ENCODE results near the gene ALG10.

The ALG10 gene

DNA sequence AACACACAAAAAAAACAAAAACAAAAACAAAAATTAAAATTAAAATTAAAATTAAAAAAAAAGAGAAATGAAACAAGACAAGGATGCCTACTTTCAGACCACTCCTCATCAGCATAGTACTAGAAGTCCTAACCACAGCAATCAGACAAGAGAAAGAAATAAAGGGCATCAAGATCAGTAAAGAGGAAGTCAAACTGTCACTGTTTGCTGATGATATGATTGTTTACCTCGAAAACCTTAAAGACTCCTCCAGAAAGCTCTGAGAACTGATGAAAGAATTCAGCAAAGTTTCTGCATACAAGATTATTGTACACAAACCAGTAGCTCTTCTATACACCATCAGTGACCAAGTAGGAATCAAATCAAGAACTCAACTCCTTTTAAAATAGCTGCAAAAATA lies 29.2 kb downstream of the ALG10 start:
- DNase-seq (ENCODE audit: low spot score): no peak
- TF ChIP-seq, protein P1, sequence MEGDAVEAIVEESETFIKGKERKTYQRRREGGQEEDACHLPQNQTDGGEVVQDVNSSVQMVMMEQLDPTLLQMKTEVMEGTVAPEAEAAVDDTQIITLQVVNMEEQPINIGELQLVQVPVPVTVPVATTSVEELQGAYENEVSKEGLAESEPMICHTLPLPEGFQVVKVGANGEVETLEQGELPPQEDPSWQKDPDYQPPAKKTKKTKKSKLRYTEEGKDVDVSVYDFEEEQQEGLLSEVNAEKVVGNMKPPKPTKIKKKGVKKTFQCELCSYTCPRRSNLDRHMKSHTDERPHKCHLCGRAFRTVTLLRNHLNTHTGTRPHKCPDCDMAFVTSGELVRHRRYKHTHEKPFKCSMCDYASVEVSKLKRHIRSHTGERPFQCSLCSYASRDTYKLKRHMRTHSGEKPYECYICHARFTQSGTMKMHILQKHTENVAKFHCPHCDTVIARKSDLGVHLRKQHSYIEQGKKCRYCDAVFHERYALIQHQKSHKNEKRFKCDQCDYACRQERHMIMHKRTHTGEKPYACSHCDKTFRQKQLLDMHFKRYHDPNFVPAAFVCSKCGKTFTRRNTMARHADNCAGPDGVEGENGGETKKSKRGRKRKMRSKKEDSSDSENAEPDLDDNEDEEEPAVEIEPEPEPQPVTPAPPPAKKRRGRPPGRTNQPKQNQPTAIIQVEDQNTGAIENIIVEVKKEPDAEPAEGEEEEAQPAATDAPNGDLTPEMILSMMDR (IDR thresholded peaks at IDR 0.05; ENCODE audit: extremely low read depth, missing control alignments): no peak

DNA sequence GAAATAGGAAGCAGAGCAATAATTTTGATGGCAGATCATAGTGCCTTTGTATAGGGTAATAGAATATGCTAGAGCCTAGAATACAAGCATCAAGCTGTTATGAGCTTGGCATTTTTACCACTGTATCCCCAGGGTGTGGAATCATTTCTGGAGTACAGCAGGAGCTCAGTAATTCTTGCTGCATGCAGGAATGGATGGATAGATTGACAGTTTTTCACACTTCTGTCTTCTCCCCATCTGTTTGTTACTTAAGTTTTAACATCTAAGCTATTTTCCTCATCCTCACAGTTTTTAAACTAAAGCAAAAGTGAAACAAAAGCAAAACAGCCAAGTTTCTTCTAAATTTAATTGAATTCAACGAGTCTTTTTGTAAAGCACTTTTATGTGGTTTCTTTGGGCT lies 32.6 kb downstream of the ALG10 start:
- TF ChIP-seq, protein P1 (IDR thresholded peaks at IDR 0.05; ENCODE audit: extremely low read depth, missing control alignments): no peak
- DNase-seq (ENCODE audit: low spot score): no peak
